Thymus (tissue), 11 donors: ENCODE measurements around the gene KCNMB1. TPM values are rescaled to one million over a fixed set of nuclear protein-coding genes. Genes with fewer than 3 reads are reported as not detected.

Experiments
- DNase-seq, 9 donors: peaks; one replicate each; pipeline ENCODE4 v3.0.0-alpha.2; 2013; ENCODE audit warnings: low spot score in 9 of 9, low read depth in 6 of 9, missing footprints in 1 of 9
- H3K27ac ChIP-seq, 2 donors: one replicate each; pipeline ENCODE4 v1.5.1; 2013; ENCODE audit warnings: control low read depth in 1 of 2, low read depth in 1 of 2, low read length in 1 of 2, mild to moderate bottlenecking in 1 of 2, moderate library complexity in 1 of 2
- H3K27me3 ChIP-seq, 2 donors: one replicate each; pipeline ENCODE4 v1.5.1; 2013; ENCODE audit warnings: low read length in 1 of 2; ENCODE audit not compliant: control insufficient read depth in 2 of 2, insufficient read depth in 1 of 2
- H3K36me3 ChIP-seq, 2 donors: one replicate each; pipeline ENCODE4 v1.5.1; 2013; ENCODE audit warnings: low read length in 1 of 2, mild to moderate bottlenecking in 1 of 2, moderate library complexity in 1 of 2; ENCODE audit not compliant: control insufficient read depth in 2 of 2, insufficient read depth in 2 of 2
- H3K4me1 ChIP-seq, 2 donors: one replicate each; pipeline ENCODE4 v1.5.1; 2013; ENCODE audit warnings: low read length in 2 of 2; ENCODE audit not compliant: control insufficient read depth in 2 of 2, insufficient read depth in 2 of 2
- H3K4me3 ChIP-seq, 2 donors: one replicate each; pipeline ENCODE4 v1.5.1; 2013; ENCODE audit warnings: low read length in 2 of 2, control low read depth in 1 of 2, mild to moderate bottlenecking in 1 of 2
- H3K9me3 ChIP-seq, 2 donors: one replicate each; pipeline ENCODE4 v1.5.1; 2013; ENCODE audit warnings: low read length in 1 of 2, mild to moderate bottlenecking in 1 of 2; ENCODE audit not compliant: control insufficient read depth in 2 of 2, insufficient read depth in 1 of 2
- WGBS: extraction: QIAGEN DNeasy Blood & Tissue Kit; methylation state at CpG from one replicate; pipeline ENCODE4 v1.1.7; 2013; 5-methylcytosine and 5-hydroxymethylcytosine counted together
- polyA plus RNA-seq: library from polyadenylated mRNA; stranded (reverse); fragments of 200-250 nt; gene quantifications from one replicate; pipeline ENCODE4 v1.2.3, GENCODE V29; 2013
- total RNA-seq: library from RNA; stranded (reverse); fragments of 120-200 nt; gene quantifications from one replicate; pipeline ENCODE4 v1.2.4, GENCODE V29; 2013
- donor health status: healthy.

The KCNMB1 gene
- total and polyA plus RNA-seq, 2 donors: 0.57 to 2.9 TPM

GRCh38 chr5:170421826-170422225 is 32.7 kb upstream of the KCNMB1 start:
- peaks cover 0 to 7% of the 10 kb centered on the region in 2 donors for H3K4me1 ChIP-seq
- no peaks in the 10 kb centered on the region for H3K36me3 ChIP-seq
- no peak overlapping the region for H3K4me3 ChIP-seq
- 78% methylated on average over 2 of the region's 2 CpGs for WGBS
- DNase-seq: no peak
- H3K9me3 ChIP-seq: no peaks in the 10 kb centered on the region
- H3K27me3 ChIP-seq: no peaks in the 10 kb centered on the region
- H3K27ac ChIP-seq: no peak overlapping the region

GRCh38 chr5:170420806-170421412 is 31.7 kb upstream of the KCNMB1 start:
- no peaks in the 10 kb centered on the region for H3K27me3 ChIP-seq
- 38% methylated on average over 9 of the region's 9 CpGs for WGBS
- DNase-seq: peak; percentile 24 to 74 (median 51)
- peaks cover 0 to 5% of the 10 kb centered on the region in 2 donors for H3K4me1 ChIP-seq
- no peaks in the 10 kb centered on the region for H3K9me3 ChIP-seq
- no peaks in the 10 kb centered on the region for H3K36me3 ChIP-seq
- H3K4me3 ChIP-seq: no peak overlapping the region
- no peak overlapping the region for H3K27ac ChIP-seq

- Histone ChIP-seq H3K4me1 (peaks cover 0 to 5% of the 10 kb centered on the region in 2 donors), H3K4me3 (no peak overlapping the region), H3K9me3 (no peaks in the 10 kb centered on the region), H3K36me3 (no peaks in the 10 kb centered on the region), H3K27me3 (no peaks in the 10 kb centered on the region), H3K27ac (no peak overlapping the region)
- WGBS: 90% methylated on average over 6 of the region's 6 CpGs
- DNase-seq: no peak
These were observed 30.5 kb upstream of the KCNMB1 start for GRCh38 chr5:170419643-170420042.

- no peaks in the 10 kb centered on the region for H3K36me3 ChIP-seq
- 93% methylated on average over 8 of the region's 8 CpGs for whole genome bisulfite sequencing
- peaks cover 0 to 5% of the 10 kb centered on the region in 2 donors for H3K4me1 ChIP-seq
- no peaks in the 10 kb centered on the region for H3K27me3 ChIP-seq
- no peaks in the 10 kb centered on the region for H3K9me3 ChIP-seq
- H3K4me3 ChIP-seq: no peak overlapping the region
- no peak for DNase-seq
- no peak overlapping the region for H3K27ac ChIP-seq
These were observed 29.6 kb upstream of the KCNMB1 start for GRCh38 chr5:170418736-170419135.

- no peaks in the 10 kb centered on the region for H3K36me3 ChIP-seq
- H3K27ac ChIP-seq: no peak overlapping the region
- no peaks in the 10 kb centered on the region for H3K9me3 ChIP-seq
- peak in 1 of 9 donors; percentile 31 for DNase-seq
- peaks cover 0 to 2% of the 10 kb centered on the region in 2 donors for H3K4me1 ChIP-seq
- H3K27me3 ChIP-seq: no peaks in the 10 kb centered on the region
- 87% methylated on average over 4 of the region's 4 CpGs for WGBS
- H3K4me3 ChIP-seq: no peak overlapping the region
These were observed 27.4 kb upstream of the KCNMB1 start for GRCh38 chr5:170416526-170416925.

GRCh38 chr5:170414786-170415185 is 25.6 kb upstream of the KCNMB1 start:
- H3K36me3 ChIP-seq: no peaks in the 10 kb centered on the region
- H3K27me3 ChIP-seq: no peaks in the 10 kb centered on the region
- peaks cover 0 to 2% of the 10 kb centered on the region in 2 donors for H3K4me1 ChIP-seq
- H3K9me3 ChIP-seq: no peaks in the 10 kb centered on the region
- DNase-seq: no peak
- H3K4me3 ChIP-seq: no peak overlapping the region
- no peak overlapping the region for H3K27ac ChIP-seq
- 97% methylated on average over 6 of the region's 6 CpGs for WGBS

GRCh38 chr5:170413897-170414296 is 24.7 kb upstream of the KCNMB1 start:
- Histone ChIP-seq H3K27ac (no peak overlapping the region), H3K9me3 (no peaks in the 10 kb centered on the region), H3K4me3 (no peak overlapping the region), H3K36me3 (no peaks in the 10 kb centered on the region), H3K27me3 (no peaks in the 10 kb centered on the region), H3K4me1 (peaks cover 0 to 2% of the 10 kb centered on the region in 2 donors)
- DNase-seq: no peak
- 95% methylated on average over 3 of the region's 3 CpGs for WGBS

- H3K27ac ChIP-seq: no peak overlapping the region
- DNase-seq: no peak
These were observed 21.9 kb upstream of the KCNMB1 start for GRCh38 chr5:170411100-170411499.

GRCh38 chr5:170410401-170410800 is 21.2 kb upstream of the KCNMB1 start:
- H3K4me3 ChIP-seq: no peak overlapping the region
- H3K27ac ChIP-seq: no peak overlapping the region
- H3K36me3 ChIP-seq: no peaks in the 10 kb centered on the region
- WGBS: 98% methylated on average over 2 of the region's 2 CpGs
- no peaks in the 10 kb centered on the region for H3K9me3 ChIP-seq
- no peaks in the 10 kb centered on the region for H3K27me3 ChIP-seq
- no peaks in the 10 kb centered on the region for H3K4me1 ChIP-seq
- no peak for DNase-seq

More at GRCh38 chr5:170411100-170411499, 21.9 kb upstream of the KCNMB1 start:
- Histone ChIP-seq H3K4me3 (no peak overlapping the region), H3K4me1 (no peaks in the 10 kb centered on the region), H3K36me3 (no peaks in the 10 kb centered on the region), H3K9me3 (no peaks in the 10 kb centered on the region), H3K27me3 (no peaks in the 10 kb centered on the region)
- WGBS: 97% methylated on average over 3 of the region's 3 CpGs
